Measurements from ENCODE around the gene CCDC32. TPM values are rescaled to one million over a fixed set of nuclear protein-coding genes. Genes with fewer than 3 reads are reported as not detected.
"Not testable (repeated sequence)": the region's sequence is repeated elsewhere in the genome, so short reads cannot be mapped to it uniquely, and the experiment has no call there.

The CCDC32 gene
- total RNA-seq, 1 donor from 2014 or later: 64.0 TPM

GRCh38 chr15:40584191-40584590, 19.3 kb upstream of the CCDC32 start:
- POLR2A ChIA-PET: no interaction called here
- no peaks in the 10 kb centered on the region for H3K9me3 Mint-ChIP-seq
- DNase-seq: no peak
- H3K4me1 Mint-ChIP-seq: no peaks in the 10 kb centered on the region
- H3K27ac Mint-ChIP-seq: no peak overlapping the region
- H3K27me3 Mint-ChIP-seq: no peaks in the 10 kb centered on the region
- no peaks in the 10 kb centered on the region for H3K36me3 Mint-ChIP-seq (ENCODE audit: low read depth)
- ATAC-seq (ENCODE audit: low read depth): no peak
- no peak overlapping the region for H3K4me3 Mint-ChIP-seq
- CTCF ChIA-PET: no interaction called here
- intact Hi-C loops (cut with micrococcal nuclease): no loop called here
- TF ChIP-seq, protein P1, sequence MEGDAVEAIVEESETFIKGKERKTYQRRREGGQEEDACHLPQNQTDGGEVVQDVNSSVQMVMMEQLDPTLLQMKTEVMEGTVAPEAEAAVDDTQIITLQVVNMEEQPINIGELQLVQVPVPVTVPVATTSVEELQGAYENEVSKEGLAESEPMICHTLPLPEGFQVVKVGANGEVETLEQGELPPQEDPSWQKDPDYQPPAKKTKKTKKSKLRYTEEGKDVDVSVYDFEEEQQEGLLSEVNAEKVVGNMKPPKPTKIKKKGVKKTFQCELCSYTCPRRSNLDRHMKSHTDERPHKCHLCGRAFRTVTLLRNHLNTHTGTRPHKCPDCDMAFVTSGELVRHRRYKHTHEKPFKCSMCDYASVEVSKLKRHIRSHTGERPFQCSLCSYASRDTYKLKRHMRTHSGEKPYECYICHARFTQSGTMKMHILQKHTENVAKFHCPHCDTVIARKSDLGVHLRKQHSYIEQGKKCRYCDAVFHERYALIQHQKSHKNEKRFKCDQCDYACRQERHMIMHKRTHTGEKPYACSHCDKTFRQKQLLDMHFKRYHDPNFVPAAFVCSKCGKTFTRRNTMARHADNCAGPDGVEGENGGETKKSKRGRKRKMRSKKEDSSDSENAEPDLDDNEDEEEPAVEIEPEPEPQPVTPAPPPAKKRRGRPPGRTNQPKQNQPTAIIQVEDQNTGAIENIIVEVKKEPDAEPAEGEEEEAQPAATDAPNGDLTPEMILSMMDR (IDR thresholded peaks at IDR 0.05): no peak

- ATAC-seq (ENCODE audit: low read depth) (no peak), DNase-seq (no peak)
- Mint-ChIP-seq H3K27ac (no peak overlapping the region), H3K4me3 (no peak overlapping the region), H3K36me3 (ENCODE audit: low read depth) (no peaks in the 10 kb centered on the region), H3K9me3 (no peaks in the 10 kb centered on the region), H3K4me1 (no peaks in the 10 kb centered on the region), H3K27me3 (no peaks in the 10 kb centered on the region)
- POLR2A ChIA-PET: no interaction called here
- TF ChIP-seq, protein P1 (IDR thresholded peaks at IDR 0.05): no peak
- CTCF ChIA-PET: no interaction called here
- intact Hi-C loops (cut with micrococcal nuclease): no loop called here
These were observed 17.9 kb upstream of the CCDC32 start for GRCh38 chr15:40582726-40583246.

DNA sequence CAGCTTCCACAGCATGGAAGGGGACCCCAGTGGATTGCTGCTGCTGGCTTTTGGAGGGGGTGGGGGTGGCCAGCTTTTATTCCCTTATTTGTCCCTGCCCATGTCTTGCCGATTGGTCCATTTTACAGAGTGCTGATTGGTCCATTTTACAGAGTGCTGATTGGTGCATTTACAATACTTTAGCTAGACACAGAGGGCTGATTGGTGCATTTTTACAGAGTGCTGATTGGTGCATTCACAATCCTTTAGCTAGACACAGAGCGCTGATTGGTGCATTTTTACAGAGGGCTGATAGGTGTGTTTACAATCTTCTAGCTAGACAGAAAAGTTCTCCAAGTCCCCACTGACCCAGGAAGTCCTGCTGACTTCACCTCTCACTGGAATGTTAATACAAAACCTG, 17.0 kb upstream of the CCDC32 start:
- CTCF ChIA-PET; H3K4me3 Mint-ChIP-seq; H3K36me3 Mint-ChIP-seq (ENCODE audit: low read depth); H3K27me3 Mint-ChIP-seq; intact Hi-C loops (cut with micrococcal nuclease); DNase-seq; H3K27ac Mint-ChIP-seq; ATAC-seq (ENCODE audit: low read depth); H3K9me3 Mint-ChIP-seq; H3K4me1 Mint-ChIP-seq: not testable (repeated sequence)
- POLR2A ChIA-PET: interaction anchor here (0.6 to 1.1 kb wide), 3 partner anchors 12 to 18 kb away, joined by 3 to 4 read pairs (median 3); partner anchors contain the start of gene RPUSD2

DNA sequence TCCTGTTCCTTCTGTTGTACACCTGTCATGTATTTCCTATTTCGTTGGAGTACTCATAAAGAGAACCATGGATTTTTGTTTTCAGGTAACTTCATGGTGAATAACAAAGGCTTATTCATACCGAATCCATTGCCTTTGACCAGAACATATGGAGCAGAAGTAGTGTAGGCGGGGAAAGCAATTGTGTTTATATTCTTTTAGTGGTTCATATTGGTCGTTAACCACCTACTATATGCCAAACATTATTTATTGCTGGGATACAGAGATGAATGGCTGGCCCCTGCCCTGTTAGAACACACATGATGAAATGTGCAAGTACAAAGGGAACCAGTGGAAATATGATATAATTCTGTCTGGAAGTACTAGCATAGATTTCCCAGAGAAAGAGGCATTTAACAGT, 14.1 kb upstream of the CCDC32 start:
- H3K4me3 Mint-ChIP-seq: no peak overlapping the region
- ChIA-PET POLR2A (no interaction called here), CTCF (no interaction called here)
- no peak for ATAC-seq (ENCODE audit: low read depth)
- TF ChIP-seq, protein P1 (IDR thresholded peaks at IDR 0.05): no peak
- DNase-seq: no peak
- H3K27ac Mint-ChIP-seq: no peak overlapping the region
- H3K36me3 Mint-ChIP-seq (ENCODE audit: low read depth): peaks cover 21% of the 10 kb centered on the region
- no peaks in the 10 kb centered on the region for H3K27me3 Mint-ChIP-seq
- intact Hi-C loops (cut with micrococcal nuclease): no loop called here
- H3K4me1 Mint-ChIP-seq: no peaks in the 10 kb centered on the region
- no peaks in the 10 kb centered on the region for H3K9me3 Mint-ChIP-seq

DNA sequence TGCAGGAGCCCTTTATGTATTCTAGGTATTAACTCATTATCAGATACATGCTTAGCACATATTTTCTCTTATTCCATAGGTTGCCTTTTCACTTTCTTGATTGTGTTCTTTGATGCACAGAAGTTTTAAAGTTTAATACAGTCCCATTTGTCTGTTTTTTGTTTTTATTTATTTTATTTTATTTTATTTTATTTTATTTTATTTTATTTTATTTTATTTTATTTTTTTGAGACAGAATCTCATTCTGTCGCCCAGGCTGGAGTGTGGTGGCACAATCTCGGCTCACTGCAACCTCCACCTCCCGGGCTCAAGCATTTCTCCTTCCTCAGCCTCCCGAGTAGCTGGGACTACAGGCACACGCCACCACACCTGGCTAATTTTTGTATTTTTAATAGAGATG, 12.1 kb upstream of the CCDC32 start:
- H3K36me3 Mint-ChIP-seq (ENCODE audit: low read depth): peaks cover 37% of the 10 kb centered on the region
- H3K27me3 Mint-ChIP-seq; H3K9me3 Mint-ChIP-seq; H3K4me3 Mint-ChIP-seq; intact Hi-C loops (cut with micrococcal nuclease); ATAC-seq (ENCODE audit: low read depth); CTCF ChIA-PET; DNase-seq; H3K27ac Mint-ChIP-seq; H3K4me1 Mint-ChIP-seq: not testable (repeated sequence)
- POLR2A ChIA-PET: interaction anchor here (1.7 kb wide), 1 partner anchor 27 kb away, joined by 4 read pairs; no protein-coding TSS in a partner anchor

DNA sequence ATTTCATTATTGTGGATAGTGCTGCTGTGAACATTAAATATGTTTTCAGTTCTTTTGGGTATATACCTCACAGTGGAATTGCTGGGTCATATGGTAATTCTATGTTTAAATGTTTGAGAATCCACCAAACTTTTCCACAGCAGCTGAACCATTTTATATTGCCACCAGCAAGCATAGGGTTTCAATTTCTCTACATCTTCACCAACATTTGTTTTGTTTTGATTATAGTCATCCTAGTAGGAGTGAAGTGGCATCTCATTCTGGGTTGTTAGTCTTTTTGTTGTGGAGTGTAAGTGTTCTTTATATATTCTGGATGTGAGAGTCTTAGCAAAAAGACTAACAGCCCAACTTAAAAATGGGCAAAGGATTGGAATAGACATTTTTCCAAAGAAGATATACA, 10.3 kb upstream of the CCDC32 start:
- Mint-ChIP-seq H3K4me1 (peaks cover 14% of the 10 kb centered on the region), H3K36me3 (ENCODE audit: low read depth) (peaks cover 46% of the 10 kb centered on the region), H3K27ac (peak overlapping the region; percentile 7), H3K9me3 (no peaks in the 10 kb centered on the region), H3K27me3 (no peaks in the 10 kb centered on the region), H3K4me3 (no peak overlapping the region)
- TF ChIP-seq, protein P1 (IDR thresholded peaks at IDR 0.05): no peak
- CTCF ChIA-PET: interaction anchor here (1.0 kb wide), 2 partner anchors 10 to 15 kb away, joined by 3 read pairs; partner anchors contain the start of gene CCDC32
- DNase-seq: no peak
- POLR2A ChIA-PET: no interaction called here
- no peak for ATAC-seq (ENCODE audit: low read depth)
- intact Hi-C loops (cut with micrococcal nuclease): no loop called here

Data from activated B cell treated with CpG ODN at 0.5 μM for 24 hours (primary cell).